ENCODE measurements around the gene JAG2.

GRCh38 chr14:105102361-105102870 is 66.2 kb downstream of the JAG2 start:
- no peak for TF ChIP-seq CTCF (IDR thresholded peaks at IDR 0.05)
- TF ChIP-seq POLR2A (IDR thresholded peaks at IDR 0.05): no peak
- TF ChIP-seq POLR2AphosphoS5 (IDR thresholded peaks at IDR 0.05): no peak

Data from breast epithelium (tissue), 3 donors.